ENCODE measurements around the gene NPC2. TPM values are rescaled to one million over a fixed set of nuclear protein-coding genes. Genes with fewer than 3 reads are reported as not detected.
"Not testable (repeated sequence)": the region's sequence is repeated elsewhere in the genome, so short reads cannot be mapped to it uniquely, and the experiment has no call there.

Gene NPC2
- total RNA-seq, 1 donor from 2014 or later: 45.7 TPM

DNA sequence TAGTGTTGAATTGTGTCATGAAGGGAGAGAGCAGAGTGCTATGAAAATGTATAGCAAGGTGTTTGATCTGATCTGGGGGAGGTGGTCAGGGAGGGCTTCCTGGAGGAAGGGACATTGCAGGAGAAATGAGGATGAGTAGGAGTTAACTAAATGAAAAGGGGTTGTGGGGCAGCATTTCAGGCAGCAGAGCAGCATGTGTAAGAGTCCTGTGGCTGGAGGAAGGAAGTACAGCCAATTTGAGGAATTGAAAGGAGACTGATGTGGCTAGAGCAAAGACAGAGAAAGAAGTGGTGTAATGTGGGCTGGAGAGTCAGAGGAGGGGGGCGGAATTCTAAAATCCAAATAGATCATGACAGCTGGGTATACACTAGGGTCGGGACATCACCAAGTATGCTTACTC lies 20.5 kb downstream of the NPC2 start:
- intact Hi-C loops (cut with micrococcal nuclease): no loop called here

DNA sequence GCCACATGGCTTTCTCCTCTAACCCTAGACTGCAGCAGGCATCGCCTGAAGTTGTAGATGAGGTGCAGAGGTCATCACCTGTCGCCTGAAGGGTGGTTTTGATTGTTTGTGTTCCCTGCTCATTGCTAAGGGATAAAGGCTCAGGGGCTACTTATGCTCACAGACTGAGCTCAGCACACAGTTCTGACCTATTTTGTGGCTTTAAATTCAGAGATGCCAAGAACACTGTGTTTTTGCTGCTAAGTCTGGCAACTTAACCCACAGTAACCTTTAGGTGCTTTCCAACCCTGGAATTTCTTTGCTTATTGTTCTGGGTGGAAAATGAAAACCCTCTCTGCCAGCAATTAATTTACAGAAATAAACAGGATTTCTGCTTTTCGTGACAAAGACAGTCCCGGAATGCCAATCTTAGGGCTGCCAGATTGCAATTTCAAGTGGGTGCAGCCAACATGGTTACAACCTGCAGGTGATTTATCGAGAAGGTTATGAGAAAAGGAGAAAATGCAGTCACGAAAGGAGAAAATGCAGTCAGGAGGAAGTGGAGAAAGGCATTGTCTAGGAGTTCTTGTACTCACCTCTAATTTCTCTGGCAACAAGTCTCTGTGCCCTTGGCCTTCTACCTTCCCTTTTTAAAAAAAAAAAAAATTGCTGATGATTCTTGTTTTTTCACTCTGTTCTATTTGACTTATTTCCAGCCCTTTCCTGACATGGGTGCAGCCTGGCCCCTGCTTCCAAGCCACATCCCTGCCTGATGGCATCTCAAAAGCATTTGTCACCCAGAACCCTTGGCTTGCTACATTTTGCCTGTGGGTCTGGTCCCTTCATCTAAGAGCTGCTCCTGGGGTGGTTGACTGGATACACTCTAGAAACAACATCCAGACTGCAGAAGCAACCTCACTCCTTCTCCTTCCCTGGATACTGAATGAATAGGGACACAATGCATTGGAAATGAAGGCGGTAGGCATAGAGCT lies 23.3 kb downstream of the NPC2 start:
- intact Hi-C loops (cut with micrococcal nuclease): no loop called here

DNA sequence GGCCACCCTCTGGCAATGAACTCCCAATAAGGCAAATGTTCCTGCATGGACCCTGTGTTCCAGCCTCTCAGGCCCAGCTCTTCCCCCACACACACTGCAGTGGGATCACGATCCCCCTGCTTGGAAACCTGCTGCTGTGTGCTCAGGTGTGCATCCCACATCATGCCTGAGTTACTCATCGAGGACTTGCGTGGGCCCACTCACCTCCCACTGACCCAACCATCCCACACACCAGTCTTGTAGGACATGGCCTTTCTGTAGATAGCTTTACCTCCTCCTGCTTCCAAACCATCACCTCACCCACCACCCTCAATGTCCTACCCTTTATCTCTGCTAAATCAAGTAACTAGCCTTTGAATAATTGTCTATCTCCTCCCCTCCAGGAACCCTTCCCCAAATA lies 24.6 kb downstream of the NPC2 start:
- intact Hi-C loops (cut with micrococcal nuclease): no loop called here

DNA sequence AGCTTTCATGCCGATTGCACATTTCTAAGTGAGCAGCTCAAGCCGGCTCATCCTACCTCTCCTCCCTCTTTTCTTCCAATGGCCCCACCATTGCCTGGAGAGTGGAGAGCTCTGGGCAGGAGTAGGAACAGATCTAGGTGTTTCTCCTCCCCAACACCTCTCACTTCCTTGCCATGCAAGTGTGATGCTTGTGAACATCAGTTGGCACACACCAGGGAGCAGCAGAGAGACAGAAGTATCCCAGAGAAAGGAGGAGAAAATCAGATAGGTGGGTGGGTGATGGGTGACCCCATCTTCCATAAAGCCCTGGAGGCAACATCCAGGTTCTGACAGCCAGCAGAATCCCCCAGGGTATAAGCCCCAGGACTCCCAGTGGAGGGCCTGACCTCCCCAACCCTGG lies 27.8 kb downstream of the NPC2 start:
- intact Hi-C loops (cut with micrococcal nuclease): no loop called here

DNA sequence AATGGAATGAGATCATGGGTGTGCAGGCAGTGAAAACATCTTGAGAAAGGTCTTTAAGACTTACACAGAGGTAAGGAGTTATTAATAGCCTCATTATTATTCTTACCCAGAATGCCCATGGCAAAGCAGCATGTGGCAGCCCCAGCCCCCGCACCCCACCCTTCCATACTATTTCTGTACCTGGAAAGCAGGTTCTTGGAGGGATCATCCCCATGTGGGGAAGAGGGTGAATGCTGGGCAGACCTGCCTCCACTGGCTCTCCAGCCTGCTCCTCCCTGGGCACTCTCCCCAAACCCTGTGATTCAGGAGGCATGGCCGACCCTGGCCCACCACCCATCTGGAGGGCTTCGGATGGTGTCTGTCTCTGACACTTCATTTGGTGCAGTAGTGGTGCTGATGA lies 28.3 kb downstream of the NPC2 start:
- intact Hi-C loops (cut with micrococcal nuclease): no loop called here

DNA sequence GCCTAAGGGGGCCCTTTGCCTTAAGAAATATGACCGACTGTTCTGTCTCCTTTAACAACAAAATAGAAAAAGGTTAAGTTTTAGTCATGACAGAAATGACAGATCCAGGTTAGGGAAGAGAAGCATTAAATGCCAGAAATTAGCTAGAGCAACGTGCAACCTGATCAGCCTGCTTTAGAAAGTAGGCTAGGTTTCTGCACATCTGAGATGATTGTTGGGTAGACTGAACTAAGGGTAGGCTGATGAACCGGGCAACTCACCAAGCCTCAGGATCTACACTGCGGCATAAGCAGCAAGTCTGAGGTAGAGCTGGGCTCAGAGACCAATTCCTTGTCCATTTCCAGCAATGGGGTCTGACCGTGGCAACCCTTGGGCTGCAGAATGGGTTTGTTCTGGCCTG lies 29.4 kb downstream of the NPC2 start:
- intact Hi-C loops (cut with micrococcal nuclease): no loop called here

DNA sequence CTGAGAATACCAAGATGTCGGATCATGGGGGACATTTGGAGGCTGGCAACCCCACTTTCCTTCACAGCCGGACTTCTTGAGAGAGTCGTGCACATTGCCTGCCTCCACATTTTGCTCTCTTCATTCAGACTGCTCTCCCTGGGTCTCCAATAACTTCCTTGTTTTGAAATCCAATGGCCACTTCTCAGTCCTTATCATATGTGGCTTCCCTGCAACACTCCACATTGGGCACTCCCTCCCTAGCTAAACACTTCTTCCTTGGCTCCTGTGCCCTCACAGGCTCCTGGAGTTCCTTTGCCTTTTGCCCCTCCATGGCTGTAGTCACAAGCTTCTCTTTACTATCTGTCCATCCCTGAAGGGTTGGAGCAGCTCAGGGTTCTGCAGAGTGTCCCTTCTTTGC lies 30.1 kb downstream of the NPC2 start:
- intact Hi-C loops (cut with micrococcal nuclease): no loop called here

DNA sequence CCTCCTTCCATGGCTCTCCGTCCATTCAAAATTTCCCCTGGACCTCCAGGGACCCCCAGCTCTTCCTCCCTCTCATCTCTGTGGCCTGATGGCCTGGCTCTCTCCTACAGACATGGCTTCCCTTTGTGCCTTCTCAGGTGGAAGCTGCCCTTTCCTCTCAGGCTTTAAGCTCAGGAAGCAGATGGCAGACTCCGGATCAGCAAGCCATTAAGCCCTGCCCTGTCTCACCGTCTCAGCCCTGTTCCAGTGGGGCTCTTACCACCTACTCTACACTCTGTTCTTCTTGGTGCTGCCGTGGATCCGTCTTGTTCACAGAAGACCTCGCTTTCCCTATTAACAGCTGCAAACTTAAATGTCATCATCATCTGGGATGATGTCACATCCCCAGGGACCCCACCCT lies 33.1 kb downstream of the NPC2 start:
- intact Hi-C loops (cut with micrococcal nuclease): no loop called here

DNA sequence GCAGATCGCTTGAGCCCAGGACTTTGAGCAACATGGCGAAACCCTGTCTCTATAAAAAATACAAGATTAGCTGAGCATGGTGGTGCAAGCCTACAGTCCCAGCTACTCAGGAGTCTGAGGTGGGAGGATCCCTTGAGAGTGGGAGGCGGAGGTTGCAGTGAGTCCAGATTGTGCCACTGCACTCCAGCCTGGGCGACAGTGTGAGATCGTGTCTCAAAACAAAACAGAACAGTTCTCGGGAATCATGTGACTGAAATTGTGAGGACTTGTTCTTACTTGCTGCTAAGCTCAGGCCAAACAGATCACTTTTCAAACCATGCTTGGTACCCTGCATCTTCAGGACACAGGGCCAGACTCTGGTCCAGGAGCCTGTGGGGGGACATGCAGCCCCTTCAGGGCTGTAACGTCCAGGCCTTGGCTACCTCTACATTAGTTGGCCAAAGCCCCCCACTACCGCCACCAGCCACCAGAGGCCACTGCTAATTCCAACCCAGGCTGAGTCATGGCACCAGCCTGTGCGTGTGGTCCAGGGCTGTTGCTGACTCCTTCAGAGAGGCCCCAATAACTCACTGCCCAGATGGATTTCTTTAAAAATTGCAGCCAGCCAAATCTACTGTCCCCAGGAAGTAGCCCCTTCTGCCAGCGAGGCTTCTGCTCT lies 33.7 kb downstream of the NPC2 start:
- intact Hi-C loops (cut with micrococcal nuclease): no loop called here

DNA sequence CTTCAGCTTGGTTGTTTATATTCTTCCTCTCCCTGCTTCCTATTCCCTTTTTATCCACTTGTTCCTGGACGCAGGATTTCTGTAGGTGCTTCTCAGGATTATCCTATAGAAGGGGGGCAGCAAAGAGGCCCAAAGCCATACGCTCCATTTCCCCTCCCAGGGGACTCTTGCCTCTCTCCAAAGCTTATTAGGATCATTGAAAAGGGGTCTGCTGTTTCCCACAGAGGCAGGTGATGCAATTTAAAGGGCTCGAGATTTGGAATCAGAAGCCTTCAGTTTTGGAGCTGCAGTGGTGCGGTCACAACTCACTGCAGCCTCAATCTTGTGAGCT lies 35.6 kb downstream of the NPC2 start:
- intact Hi-C loops (cut with micrococcal nuclease): no loop called here

DNA sequence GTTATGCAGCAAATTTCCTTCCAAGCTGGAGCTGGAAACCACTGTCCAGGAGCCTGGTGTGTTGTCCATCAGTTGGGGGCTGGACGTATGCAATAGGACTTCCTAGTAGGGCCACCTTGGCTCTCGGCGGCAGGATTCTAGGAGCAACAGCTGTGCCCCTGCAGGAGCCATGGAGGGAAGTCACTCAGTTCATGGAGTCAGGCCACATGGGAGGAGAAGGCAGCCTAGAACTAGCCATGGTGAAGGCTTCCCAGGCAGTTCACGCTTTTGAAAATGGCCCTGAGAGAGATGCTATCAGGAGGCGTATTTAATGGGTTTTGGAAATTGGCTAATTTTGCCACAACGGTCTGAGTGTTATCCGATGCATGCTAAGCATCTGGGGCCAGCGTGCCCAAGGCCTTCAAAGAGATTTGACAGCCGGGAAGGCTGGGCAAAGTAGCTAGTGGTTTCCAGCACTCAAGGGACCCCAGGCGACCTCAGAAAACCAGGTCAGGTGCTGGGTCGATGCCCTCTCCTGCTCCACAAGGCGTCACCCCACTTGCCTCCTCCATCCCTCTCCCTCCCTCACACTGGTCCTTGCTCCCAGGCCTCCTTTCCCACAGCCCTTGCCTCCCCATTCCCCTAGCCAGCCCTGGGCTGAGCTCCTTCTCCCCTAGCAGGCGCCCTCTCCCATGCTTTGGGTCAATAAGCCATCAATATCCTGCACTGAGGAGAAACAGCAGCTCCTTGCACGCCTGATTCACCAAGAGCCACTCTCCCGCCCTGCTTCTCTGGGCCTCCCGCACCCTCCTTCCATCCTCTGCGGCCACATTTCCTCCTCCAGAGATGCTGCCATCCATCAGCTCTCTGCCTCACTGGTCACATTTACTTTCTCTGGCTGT lies 36.2 kb downstream of the NPC2 start:
- intact Hi-C loops (cut with micrococcal nuclease): no loop called here

DNA sequence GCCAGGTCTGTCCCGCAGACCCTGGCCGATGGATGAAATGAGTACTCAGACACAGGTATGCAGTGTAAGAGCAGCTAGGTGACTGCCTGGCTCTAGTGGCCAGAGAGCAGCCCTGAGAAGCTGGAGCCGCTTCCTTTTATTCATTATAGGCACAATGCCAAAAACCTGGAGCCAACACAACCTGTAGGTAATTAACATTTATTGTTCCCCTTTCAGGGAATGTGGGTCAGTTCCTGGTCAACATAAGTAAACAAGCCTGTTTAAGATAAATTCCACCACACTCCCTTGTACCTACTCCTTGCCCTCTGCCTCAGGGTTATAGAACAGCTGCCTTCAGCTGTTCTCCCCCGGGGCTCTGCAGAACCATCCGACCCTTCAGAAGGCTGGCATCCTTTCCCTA lies 38.7 kb downstream of the NPC2 start:
- intact Hi-C loops (cut with micrococcal nuclease): not testable (repeated sequence)

DNA sequence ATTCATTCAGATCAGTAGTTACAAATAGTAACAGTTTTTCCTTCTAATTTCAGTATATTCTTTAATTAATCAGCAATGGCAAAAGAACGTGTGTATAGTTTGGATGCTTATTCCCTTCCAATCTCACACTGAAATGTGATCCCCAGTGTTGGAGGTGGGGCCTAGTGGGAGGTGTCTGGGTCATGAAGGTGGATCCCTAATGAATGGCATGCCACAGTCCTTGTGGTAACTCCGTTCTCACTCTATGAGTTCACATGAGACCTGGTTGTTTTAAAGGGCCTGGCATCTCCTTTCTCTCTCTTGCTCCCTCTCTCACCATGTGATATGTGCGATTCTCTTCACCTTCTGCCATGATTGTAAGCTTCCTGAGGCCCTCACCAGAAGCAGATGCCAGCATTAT lies 48.2 kb downstream of the NPC2 start:
- intact Hi-C loops (cut with micrococcal nuclease): no loop called here

DNA sequence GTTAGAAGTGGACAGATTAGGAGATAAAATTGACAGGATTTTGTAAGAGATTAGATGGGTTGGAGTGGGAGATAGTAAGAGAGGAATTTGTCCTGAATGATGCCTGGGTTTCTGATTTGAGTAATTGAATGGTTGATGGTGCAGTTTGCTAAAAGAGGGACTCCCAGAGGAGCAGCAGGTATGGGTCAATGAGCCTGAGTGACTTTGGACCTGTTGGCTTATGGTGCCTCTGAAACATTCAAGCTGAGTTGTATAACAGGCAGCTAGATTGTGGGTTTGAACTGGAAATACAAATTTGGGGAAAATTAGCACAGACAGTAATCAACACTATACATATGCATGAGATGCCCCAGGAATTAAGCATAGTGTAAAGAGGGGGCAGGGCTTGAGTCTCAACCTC lies 50.3 kb downstream of the NPC2 start:
- intact Hi-C loops (cut with micrococcal nuclease): no loop called here

DNA sequence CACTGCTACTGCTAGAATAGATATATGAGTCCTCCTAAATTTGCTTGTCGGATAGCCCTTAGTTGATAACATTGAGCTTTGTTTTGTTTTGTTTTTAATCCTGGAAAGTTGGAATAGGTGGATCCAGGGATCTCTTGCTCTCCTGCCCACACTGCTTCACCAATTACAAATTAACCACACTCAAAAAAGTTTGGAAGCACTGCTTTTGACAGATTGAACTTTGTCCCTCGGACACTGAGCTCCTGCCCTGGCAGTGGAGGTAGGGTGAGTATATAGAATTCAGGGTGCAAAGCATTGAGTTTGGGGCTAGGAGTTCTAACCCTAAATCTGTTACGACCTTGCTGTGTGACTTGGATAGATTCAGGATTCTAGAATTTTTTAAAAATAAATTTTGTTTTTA lies 52.0 kb downstream of the NPC2 start:
- intact Hi-C loops (cut with micrococcal nuclease): no loop called here

DNA sequence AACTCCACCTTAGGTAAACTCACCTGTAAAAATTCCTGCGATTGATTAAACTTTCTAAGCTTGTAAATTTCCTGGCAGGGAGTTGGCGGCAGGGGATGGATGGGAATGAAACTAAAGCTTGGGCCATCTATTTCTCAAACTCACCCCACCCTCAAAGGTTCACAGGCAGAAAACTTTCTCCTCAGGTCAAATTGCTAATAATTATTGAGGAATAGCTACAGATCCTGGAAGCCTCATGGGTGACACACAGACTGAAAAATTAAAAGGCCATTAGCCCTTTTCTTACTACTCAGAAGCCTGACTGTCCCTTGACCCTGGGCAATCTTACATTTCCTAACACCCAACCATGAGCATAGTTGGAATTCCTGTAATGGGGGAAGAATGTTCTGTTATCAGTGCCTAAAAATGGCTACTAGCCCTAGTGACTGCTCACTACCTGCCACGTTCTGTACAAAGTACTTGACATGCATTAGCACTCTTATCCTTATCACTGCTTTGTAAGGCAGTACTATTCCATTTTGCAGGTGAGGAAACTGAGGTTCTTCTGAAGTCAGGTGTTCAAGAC lies 54.7 kb downstream of the NPC2 start:
- intact Hi-C loops (cut with micrococcal nuclease): no loop called here

DNA sequence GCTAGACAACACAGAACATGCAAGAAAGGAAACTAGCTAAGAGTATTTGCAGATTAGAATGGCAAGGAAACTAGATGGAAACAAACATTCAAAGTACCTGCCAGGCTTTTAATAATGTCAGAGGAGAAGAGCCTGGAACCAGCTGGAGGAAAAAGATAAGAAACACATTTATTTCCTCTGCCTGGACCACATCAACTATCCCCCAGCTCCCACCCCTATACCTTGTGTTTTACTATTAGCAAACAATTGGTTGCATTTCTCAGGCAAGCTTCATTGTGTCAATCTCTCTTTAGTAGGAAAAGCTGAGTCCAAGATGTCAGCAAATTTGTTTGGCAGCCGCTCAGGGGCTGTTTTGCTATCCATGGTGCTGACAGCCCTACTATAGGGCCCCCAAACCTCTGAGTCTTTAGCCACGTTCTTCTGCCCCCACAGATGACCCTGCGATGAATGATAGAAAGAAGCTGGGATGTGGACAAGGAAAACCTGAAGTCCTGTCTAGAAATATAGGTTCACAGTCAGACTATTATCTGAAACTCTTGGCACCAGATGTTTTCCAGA lies 55.5 kb downstream of the NPC2 start:
- intact Hi-C loops (cut with micrococcal nuclease): no loop called here

DNA sequence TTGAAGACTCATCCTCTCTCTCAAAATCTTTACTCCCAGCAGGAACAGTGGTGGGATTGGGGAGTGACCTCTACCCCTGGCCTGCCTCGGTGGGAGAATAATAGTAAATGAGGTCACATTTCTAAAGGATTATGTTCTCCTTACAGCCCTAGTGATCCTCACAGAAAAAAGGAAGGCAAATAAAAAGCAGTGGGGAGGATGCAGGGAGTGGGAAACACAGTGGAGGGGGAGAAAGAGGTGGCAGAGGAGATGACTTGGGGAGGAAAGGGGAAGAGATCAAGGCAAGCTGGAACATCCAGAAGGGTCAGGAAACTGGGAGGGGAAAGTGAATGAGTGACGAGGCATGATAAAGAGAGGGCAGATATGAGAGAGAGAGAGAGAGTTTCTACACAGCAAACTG lies 58.8 kb downstream of the NPC2 start:
- intact Hi-C loops (cut with micrococcal nuclease): no loop called here

DNA sequence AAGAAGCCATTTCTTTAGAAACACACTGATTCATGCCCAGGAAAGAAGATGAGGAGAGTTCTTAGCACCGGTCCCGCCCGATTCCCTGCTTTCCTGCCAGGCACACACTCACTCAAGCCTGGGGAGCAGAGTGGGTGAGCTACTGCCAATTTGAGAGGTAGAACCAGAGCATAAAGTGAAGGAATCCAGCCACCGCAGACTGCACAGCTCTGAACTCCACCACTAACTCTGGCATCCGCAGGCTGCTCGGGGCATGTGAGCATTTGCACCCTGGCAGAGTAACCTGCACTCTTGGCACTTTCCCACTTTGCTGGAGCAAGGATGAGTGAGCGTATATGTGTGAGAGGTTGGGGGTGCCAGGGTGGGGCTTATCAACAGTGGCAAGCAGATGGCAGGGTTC lies 63.1 kb downstream of the NPC2 start:
- intact Hi-C loops (cut with micrococcal nuclease): no loop called here
